Posterior vena cava (tissue), 2 donors: ENCODE measurements around the gene AUNIP. TPM values are rescaled to one million over a fixed set of nuclear protein-coding genes. Genes with fewer than 3 reads are reported as not detected.

ENCODE experiments used
- DNase-seq: peaks from one replicate; pipeline ENCODE4 v3.0.0-alpha.2; 2020; ENCODE audit warnings: low spot score
- intact Hi-C, 2 donors: fragments of 100-400 bp; cut with DNase I; formaldehyde crosslinking; loops; one replicate each; pipeline versions ENCODE4 v1.14.1 to v1.14.2; 2022 to 2023
- total RNA-seq, 2 donors: library from RNA; stranded (reverse); fragmentation: NEBNext Ultra II Directional; extraction: Animal tissue kit (Norgen Biotek cat#: 25700); gene quantifications; one replicate each; pipeline ENCODE4 v1.2.1, GENCODE V29; 2021
- donor health status: DM: yes; HTN: yes; CAD: no.
- donor health status: DM: yes; HTN: yes; CAD: no.

Gene AUNIP
- total RNA-seq, 2 donors from 2014 or later = not detected

DNA sequence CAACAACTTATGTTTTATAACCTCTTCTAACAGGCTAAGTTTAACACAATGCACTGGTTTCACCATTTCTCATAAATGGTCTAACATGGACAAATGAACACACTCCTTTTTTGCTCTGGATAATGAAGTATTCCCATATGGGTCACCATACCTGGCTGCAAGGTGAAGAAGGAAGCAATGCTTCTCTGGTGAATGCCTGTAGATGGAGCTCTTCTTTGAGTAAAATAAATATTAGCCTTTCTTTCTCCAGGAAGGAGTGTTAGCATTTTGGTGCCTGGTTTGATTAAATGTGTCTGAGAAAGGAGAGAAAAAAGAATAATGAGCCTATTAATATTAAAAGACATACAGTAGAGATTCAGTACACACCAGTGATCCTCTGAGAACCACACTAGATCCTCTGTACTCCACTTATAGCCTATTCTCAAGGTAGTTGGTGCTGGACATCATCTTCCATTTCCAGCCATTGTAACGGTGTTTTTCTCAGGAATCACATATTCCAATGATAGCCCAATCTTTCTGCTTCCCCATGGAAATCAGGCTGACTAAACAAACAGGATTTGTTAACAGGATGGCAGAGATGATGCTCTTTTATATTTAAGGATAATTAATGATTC, 21.9 kb downstream of the AUNIP start:
- intact Hi-C loops = no loop called here
- DNase-seq = no peak

DNA sequence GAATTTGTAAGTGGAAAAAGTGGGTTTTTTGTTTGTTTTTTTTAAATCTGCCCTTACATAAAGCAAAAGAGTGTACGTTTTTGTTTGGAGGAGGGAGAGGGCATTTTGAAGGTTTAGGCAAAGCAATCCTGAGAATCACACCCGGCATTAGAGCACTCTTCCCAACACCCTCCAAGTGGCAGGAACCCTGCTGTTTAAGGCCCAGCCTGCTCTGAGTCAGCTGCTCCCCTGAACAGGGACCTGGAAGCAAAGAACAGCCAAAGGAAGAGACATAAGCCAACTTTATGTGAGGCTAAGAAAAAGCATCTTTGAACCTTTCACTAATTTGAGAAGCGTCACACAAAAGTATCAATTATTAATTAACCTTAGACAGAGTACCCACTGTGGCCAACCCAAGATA, 22.6 kb downstream of the AUNIP start:
- intact Hi-C loops = no loop called here

GRCh38 chr1:25834894-25835293, 24.4 kb downstream of the AUNIP start:
- intact Hi-C loops = no loop called here

More for the DNA sequence above, 22.6 kb downstream of the AUNIP start:
- DNase-seq = no peak

GRCh38 chr1:25833158-25833557, 26.1 kb downstream of the AUNIP start:
- intact Hi-C loops = no loop called here
- no peak for DNase-seq

More at GRCh38 chr1:25834894-25835293, 24.4 kb downstream of the AUNIP start:
- no peak for DNase-seq

- DNase-seq = no peak
- intact Hi-C loops = no loop called here
Observed at GRCh38 chr1:25832336-25833037, 26.8 kb downstream of the AUNIP start.

DNA sequence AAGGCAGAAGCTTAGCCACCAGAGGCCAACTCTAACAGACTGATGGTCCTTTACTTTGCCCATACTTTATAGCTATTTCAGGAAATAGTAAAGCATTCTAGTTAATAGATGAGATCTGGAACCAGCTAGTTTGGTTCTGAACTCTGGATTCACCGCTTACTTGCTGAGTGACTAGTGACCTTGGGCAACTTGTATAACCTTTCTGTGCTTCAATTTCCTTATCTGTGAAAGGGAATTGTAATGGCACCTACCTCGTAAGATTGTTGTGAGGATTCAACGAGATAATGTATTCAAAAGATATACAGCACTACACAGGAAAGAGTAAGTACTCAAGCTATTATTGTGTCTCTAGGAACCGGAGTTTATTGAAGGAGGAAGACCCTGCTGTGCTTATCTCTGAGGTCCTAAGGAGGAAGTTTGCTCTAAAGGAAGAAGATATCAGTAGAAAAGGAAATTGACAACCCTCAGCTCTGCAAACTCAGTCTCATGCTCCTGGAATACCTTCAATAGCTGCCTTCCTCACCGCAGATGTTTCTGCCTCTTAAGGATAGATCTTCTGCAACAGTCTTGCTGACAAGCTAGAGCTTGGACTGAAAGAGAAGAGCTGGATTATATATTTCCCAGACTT, 27.6 kb downstream of the AUNIP start:
- no peak for DNase-seq
- intact Hi-C loops = no loop called here

- intact Hi-C loops = no loop called here
- no peak for DNase-seq
Observed at GRCh38 chr1:25829046-25829445, 30.2 kb downstream of the AUNIP start.

DNA sequence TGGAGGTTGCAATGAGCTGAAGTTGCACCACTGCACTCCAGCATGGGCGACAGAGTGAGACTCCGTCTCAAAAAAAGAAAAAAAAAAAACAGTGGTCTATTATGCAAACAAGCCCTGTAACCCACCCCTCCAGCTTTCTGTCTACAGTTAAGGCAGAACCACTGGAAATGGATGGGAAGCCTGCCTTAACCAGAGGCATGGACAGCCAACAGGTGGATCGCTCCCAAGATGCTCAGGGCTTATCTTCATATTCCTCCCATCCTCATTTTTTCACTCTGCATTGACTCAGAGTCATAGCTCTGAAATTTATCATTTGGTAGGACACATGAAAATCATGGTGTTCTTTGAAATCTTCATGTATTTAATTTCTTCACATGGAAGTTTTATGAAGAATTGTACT, 30.8 kb downstream of the AUNIP start:
- intact Hi-C loops = no loop called here
- DNase-seq = no peak

DNA sequence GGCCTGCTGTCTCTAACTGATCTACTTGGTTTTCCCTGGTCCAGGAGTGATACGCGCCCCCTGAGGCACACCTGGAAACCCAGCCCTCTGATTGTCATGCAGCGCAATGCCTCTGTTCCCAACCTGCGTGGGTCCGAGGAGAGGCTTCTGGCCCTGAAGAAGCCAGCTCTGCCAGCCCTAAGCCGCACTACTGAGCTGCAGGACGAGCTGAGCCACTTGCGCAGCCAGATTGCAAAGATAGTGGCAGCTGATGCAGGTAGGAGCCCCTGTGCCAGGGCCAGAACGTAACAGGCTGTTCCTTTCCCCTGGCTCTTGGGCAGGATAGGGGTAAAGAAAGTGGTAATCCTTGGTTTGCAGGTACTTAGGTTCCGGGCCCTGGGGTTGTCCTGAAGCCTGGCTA, 32.7 kb downstream of the AUNIP start:
- intact Hi-C loops = no loop called here
- no peak for DNase-seq

DNA sequence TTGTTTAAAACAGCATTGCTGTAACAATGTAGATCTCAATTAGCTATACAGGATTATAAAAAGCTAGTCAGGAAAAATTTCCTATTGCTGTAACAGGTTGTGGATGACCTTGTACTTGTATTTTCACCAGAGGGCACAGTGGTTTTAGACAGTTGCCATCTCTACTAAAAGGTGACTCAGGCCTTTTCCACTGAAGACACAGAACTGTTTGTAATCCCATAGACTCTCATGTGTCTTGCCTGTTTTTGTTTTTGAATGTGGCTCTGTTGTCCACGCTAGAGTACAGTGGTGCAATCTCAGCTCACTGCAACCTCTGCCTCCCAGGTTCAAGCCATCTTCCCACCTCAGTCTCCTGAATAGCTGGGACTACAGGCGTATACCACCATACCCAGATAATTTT, 33.7 kb downstream of the AUNIP start:
- DNase-seq = no peak
- intact Hi-C loops = no loop called here

- intact Hi-C loops = no loop called here
- DNase-seq = no peak
Observed at GRCh38 chr1:25821630-25822091, 37.6 kb downstream of the AUNIP start.

DNA sequence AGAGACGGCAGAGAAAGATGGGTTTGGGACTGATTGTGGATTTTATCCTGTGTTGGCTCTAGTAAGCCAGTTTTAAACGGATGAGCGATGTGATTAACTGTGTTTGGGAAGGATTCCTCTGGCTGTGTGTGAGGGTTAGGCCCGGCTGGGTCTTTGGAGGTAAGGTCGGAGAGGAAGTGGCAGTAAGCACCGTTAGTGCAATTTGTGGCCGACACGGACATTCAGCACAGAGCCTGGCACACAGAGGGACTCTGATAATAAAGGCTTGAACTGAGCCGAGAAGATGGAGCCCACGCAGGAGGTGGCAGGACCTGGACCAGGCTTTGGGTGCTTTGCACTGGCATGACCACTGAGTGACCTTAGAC, 38.2 kb downstream of the AUNIP start:
- DNase-seq = no peak
- intact Hi-C loops = no loop called here

- no peak for DNase-seq
- intact Hi-C loops = no loop called here
Observed at GRCh38 chr1:25820247-25821111, 38.8 kb downstream of the AUNIP start.

- intact Hi-C loops = no loop called here
- peak; percentile 97 for DNase-seq
Observed at GRCh38 chr1:25819491-25820246, 39.6 kb downstream of the AUNIP start, which contains the start of gene MTFR1L. MTFR1L (plus strand) TSS chr1:25819954; CDS start chr1:25823105, 3,151 bp downstream.

GRCh38 chr1:25818569-25818968, 40.7 kb downstream of the AUNIP start:
- intact Hi-C loops = no loop called here
- DNase-seq = no peak

DNA sequence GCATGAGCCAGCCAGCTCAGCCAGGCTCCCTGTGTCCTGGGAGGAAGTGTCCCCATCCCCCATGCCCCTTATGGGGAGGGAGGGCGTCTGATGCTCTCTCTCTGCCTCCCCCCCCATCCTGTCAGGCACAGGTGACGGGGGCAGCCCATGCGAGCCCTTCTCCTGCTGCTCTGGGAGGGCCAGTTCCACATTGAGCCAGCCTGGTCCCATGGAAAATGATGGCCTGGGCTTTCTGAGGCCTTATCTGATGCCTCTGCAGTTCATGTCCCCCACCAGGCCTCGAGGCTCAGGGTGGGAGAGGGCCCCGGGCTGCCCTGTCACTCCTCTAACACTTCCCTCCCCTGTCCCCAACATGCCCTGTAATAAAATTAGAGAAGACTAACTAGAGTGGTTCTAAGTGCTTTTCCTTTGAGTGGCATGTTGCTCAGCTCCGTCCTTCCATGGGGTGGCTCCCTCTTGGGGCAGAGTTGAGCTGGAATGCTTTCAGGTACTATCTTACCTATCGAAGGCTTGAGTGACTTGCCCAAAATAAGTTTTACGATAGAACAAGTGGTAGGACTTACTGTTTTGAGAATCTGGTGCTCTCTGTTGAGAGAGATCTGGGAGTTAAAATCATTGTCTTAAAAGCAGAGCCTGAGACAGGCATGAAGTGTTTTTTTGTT, 41.3 kb downstream of the AUNIP start:
- intact Hi-C loops = no loop called here
- peak; percentile 75 for DNase-seq

GRCh38 chr1:25816112-25816718, 43.0 kb downstream of the AUNIP start:
- no peak for DNase-seq
- intact Hi-C loops = loop anchor here in 1 of 2 donors (1.0 kb wide), 1 partner anchor 19 kb away; no protein-coding TSS in a partner anchor
